IgD-negative memory B cell (primary cell): ENCODE measurements around the gene SFXN5. TPM values are rescaled to one million over a fixed set of nuclear protein-coding genes. Genes with fewer than 3 reads are reported as not detected.
A peak's percentile ranks its signal among the peaks of the same experiment; 100 is the strongest.
"Not testable (repeated sequence)": the region's sequence is repeated elsewhere in the genome, so short reads cannot be mapped to it uniquely, and the experiment has no call there.

Experiments used
- H3K27ac Mint-ChIP-seq, 3 donors: one replicate each; pipeline ENCODE4 v1.8.0; 2020 to 2022; ENCODE audit warnings: mild to moderate bottlenecking in 3 of 3, mixed read lengths in 3 of 3, moderate library complexity in 1 of 3
- H3K27me3 Mint-ChIP-seq: one replicate; pipeline ENCODE4 v1.8.0; 2021; ENCODE audit warnings: mixed read lengths
- H3K36me3 Mint-ChIP-seq: one replicate; pipeline ENCODE4 v1.8.0; 2020; ENCODE audit warnings: mild to moderate bottlenecking, mixed read lengths
- H3K4me1 Mint-ChIP-seq, 3 donors: one replicate each; pipeline ENCODE4 v1.8.0; 2020 to 2022; ENCODE audit warnings: mixed read lengths in 3 of 3, mild to moderate bottlenecking in 1 of 3
- H3K4me3 Mint-ChIP-seq, 4 donors: one replicate each; pipeline ENCODE4 v1.8.0; 2020 to 2022; ENCODE audit warnings: mild to moderate bottlenecking in 4 of 4, mixed read lengths in 4 of 4, moderate library complexity in 3 of 4
- H3K9me3 Mint-ChIP-seq, 3 donors: one replicate each; pipeline ENCODE4 v1.8.0; 2020 to 2021; ENCODE audit warnings: mixed read lengths in 3 of 3, mild to moderate bottlenecking in 1 of 3
- polyA plus RNA-seq: library from polyadenylated mRNA; unstranded; fragments of 300-500 nt; fragmentation: Illumina TruSeq; gene quantifications from one replicate; pipeline ENCODE4 v1.2.3, GENCODE V29; 2021

The SFXN5 gene
- polyA plus RNA-seq, 1 donor from 2014 or later, result 2.8 TPM

DNA sequence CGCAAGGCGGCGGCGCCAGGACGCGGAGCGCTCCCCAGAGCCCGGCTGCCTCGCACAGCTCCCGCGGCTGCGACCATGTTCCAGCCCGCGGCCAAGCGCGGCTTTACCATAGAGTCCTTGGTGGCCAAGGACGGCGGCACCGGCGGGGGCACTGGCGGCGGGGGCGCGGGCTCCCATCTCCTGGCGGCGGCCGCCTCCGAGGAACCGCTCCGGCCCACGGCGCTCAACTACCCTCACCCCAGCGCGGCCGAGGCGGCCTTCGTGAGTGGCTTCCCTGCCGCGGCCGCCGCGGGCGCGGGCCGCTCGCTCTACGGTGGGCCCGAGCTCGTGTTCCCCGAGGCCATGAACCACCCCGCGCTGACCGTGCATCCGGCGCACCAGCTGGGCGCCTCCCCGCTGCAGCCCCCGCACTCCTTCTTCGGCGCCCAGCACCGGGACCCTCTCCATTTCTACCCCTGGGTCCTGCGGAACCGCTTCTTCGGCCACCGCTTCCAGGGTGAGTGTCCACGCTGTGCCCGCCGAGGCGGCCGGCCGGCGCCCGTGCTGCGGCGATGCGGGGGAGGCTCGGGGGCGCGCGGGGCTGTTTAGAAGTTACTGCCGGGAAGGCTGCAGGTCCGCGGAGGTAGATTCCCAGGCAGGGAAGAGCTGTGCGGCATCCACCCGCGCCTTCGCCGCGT lies 153.5 kb downstream of the SFXN5 start:
- H3K36me3 Mint-ChIP-seq, result no peaks in the 10 kb centered on the region
- H3K4me3 Mint-ChIP-seq, result peak overlapping the region in 3 of 4 donors; percentile 48 to 87 (median 85)
- peaks cover 5 to 14% (median 10%) of the 10 kb centered on the region in 3 donors for H3K4me1 Mint-ChIP-seq
- peaks cover 0 to 2% (median 0%) of the 10 kb centered on the region in 3 donors for H3K9me3 Mint-ChIP-seq
- peak overlapping the region in 1 of 3 donors; percentile 73 for H3K27ac Mint-ChIP-seq
- H3K27me3 Mint-ChIP-seq, result peaks cover 71% of the 10 kb centered on the region

DNA sequence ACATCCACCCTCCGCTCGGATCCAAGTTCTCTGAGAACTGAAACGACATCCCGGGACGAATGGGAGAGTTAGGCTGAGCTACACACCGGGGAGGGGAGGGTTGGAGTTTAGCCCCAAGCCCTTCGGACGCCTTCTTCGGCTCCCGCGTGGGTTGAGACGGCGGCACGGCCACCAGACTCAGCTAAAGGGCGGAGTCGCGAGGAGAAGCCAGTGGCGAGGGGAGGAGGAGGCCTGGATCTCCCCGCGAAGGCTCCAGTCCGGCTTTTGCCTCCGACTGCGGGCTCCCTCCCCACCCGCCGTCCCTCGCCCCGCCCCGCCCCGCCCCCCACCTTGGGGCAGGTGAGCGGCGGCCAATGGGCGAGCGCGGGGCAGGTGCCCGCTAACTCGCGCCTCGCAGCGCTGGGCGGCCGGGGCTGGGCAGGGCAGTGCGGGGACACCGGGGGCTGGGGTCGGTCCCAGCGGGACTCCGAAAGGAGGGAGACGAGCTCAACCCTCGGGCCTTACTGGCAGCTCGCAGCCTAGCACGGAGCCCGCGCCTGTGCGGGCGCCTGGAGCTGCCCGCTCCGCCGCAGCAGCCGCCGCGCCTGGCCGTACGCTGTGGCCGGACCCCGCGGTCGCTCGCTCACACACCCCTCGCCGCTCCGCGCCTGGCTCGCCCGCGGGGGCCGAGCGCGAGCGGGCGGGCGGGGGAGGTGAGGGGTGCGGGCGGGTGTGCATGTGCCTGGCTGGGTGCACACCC lies 154.2 kb downstream of the SFXN5 start, which contains the start of gene EMX1:
EMX1 (plus strand) TSS at position 382 of the 739 bp plus-strand sequence; CDS start at position 716, 334 bp downstream.
- Mint-ChIP-seq H3K27me3 (peaks cover 69% of the 10 kb centered on the region), H3K4me1 (peaks cover 5 to 12% (median 10%) of the 10 kb centered on the region in 3 donors), H3K36me3 (no peaks in the 10 kb centered on the region), H3K27ac (peak within 1 kb of the TSS in 2 of 3 donors; percentile 73 to 82), H3K4me3 (peak within 1 kb of the TSS; percentile 58 to 92 (median 84)), H3K9me3 (peaks cover 0 to 2% (median 0%) of the 10 kb centered on the region in 3 donors)

DNA sequence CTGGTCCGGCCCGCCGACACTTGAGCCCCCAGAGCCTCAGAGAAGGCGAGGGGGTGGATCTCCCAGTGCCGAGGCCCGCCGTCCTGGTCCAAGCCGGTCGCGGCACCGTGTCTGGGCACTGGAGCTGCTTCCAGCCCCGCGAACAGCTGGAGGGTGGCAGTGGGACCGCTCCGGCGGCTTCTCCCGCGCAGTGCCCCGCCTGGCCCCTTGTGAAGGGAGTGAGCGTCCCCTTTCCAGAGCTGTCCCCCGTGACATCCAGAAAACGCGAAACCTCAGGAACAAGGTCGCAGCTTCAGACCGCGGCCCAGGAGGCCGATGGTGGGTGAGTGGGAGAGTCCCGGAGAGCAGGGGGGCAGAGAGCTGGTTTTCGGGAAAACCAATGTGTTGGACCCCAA lies 154.8 kb downstream of the SFXN5 start:
- H3K27ac Mint-ChIP-seq, result peak overlapping the region in 1 of 3 donors; percentile 82
- peaks cover 0 to 2% (median 0%) of the 10 kb centered on the region in 3 donors for H3K9me3 Mint-ChIP-seq
- H3K4me1 Mint-ChIP-seq, result peaks cover 5 to 11% (median 10%) of the 10 kb centered on the region in 3 donors
- peak overlapping the region; percentile 58 to 92 (median 84) for H3K4me3 Mint-ChIP-seq
- H3K36me3 Mint-ChIP-seq, result no peaks in the 10 kb centered on the region
- H3K27me3 Mint-ChIP-seq, result peaks cover 69% of the 10 kb centered on the region

DNA sequence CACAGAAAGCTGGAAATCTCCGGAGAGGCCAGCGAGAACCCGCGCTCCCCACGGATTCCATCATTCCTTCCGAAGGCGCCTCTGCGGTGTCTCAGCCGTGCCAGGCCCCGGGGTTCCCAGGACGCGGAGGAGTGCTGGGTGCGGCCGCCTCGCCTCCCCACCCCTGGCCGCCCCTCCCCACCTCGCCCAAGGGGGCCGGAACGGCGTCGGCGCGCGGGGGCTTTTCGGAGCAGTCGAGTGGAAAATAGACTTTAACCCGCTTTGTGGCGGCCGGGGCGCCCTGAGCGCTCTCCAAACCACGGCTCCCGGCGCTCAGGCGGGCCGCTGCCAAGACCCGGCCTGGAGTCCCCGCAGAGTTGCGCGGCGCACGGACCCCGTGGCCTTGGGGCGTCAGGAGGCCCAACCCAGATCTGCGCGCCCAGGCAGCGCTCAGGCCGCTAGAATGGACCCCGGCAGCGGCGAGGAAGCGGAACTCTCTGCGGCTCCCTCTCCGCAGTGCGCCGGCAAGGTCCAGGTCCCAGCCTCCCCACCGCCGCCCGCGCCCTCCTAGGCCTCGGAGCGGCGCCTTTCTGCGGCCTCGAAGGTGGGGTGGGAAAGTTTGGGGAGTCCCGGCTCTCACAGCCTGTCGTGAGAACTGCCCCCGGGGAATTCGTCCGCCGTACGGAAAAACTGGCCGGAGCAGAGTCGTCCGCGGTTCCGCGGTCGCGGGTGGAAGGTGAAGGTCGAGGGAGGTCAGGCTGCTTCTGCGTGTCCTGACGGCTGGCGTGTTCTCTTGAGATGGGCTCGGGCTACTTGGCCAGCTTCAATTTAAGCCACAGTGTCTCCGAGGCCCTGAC lies 155.4 kb downstream of the SFXN5 start:
- Mint-ChIP-seq H3K4me1 (peaks cover 5 to 11% (median 10%) of the 10 kb centered on the region in 3 donors), H3K27ac (peak overlapping the region in 1 of 3 donors; percentile 82), H3K36me3 (no peaks in the 10 kb centered on the region), H3K9me3 (peaks cover 0 to 2% (median 0%) of the 10 kb centered on the region in 3 donors), H3K27me3 (peaks cover 69% of the 10 kb centered on the region), H3K4me3 (peak overlapping the region; percentile 58 to 88 (median 69))

DNA sequence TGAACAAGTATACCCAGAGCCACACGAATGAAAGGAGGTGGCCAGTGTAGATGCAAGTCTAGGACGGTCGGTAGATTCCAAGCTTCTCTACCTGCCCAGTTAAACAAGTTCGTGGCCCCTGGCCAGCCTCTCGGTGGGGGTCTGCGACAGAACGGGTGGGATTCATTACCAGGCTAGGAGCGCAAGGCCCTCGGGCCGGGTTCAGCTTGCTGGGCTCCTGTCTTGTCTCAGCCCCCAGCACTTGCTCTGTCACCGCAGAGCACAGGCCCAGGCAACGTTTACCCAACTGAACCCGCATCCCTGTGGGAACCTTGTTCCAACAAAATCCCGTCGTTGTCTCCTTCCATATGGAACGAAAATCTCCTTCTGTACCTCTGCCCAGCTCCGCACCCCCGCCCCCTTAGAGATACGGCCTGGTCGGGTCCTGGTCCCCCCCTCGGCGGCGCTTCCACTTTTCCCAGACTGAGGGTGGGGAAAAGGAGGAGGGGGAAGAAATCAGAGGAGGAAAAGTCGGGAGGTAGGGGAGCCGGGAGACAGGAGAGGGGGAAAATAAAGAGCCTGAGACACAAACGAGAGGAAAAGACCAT lies 156.1 kb downstream of the SFXN5 start:
- Mint-ChIP-seq H3K4me1 (peaks cover 5 to 11% (median 9%) of the 10 kb centered on the region in 3 donors), H3K27ac (peak overlapping the region in 2 of 3 donors; percentile 27 to 39), H3K4me3 (peak overlapping the region; percentile 64 to 81 (median 72)), H3K9me3 (peaks cover 0 to 2% (median 0%) of the 10 kb centered on the region in 3 donors), H3K36me3 (no peaks in the 10 kb centered on the region), H3K27me3 (peaks cover 68% of the 10 kb centered on the region)

DNA sequence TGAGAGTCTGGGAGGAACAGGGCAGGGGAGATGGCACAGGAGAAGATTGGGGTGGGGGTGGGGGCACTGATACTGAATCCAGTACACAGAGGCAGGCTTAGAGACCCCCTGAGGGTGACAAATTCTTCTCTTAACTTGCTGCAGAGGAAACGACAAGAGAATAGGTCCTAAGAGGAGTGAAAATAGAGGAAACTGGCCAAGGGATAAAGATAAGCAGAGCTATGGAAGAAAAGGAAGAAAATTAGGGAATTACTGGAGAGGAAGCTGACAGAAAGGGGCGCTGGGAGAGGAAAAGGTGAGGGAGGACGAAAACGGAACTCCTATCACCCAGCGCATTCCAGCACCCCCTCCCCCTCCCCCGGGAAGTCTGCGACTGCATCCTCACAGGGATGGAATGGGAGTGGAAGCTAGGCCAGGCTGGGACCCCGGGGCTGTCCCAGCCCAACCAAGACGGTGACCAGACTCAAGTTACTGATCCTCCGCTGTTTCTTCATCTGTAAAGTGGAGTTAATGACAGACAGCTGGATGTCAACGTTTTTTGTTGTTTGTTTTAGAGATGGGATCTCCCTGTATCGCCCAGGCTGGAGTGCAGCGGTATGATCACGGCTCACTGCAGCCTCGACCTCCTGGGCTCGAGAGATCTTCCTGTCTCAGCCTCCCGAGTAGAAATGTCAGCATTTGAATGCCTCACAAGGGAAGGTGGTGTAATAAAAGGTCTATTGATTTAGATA lies 156.8 kb downstream of the SFXN5 start:
- Mint-ChIP-seq H3K4me3 (peak overlapping the region in 3 of 4 donors; percentile 64 to 81 (median 66)), H3K4me1 (peaks cover 5 to 11% (median 8%) of the 10 kb centered on the region in 3 donors), H3K36me3 (no peaks in the 10 kb centered on the region), H3K9me3 (peaks cover 0 to 2% (median 0%) of the 10 kb centered on the region in 3 donors), H3K27ac (peak overlapping the region in 2 of 3 donors; percentile 27 to 73), H3K27me3 (peaks cover 65% of the 10 kb centered on the region)

DNA sequence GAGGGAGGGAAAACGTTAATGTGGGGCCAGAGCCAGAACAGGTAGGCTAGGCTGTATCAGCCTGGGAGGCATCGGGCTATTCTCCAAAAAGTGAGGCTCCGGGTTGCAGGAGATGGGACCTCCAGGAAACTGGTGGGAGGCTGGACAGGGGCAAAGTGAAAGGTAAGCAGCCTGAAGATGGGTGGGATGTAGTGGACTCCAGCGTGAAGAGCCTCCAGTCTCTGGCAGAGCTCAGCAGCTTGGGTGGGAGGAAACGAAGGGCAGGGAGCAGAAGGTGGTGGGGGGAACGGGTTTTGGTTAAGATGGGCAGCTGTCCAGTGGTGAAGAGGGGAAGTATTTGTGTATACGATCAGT lies 157.3 kb downstream of the SFXN5 start:
- Mint-ChIP-seq H3K9me3 (peaks cover 0 to 2% (median 0%) of the 10 kb centered on the region in 3 donors), H3K36me3 (no peaks in the 10 kb centered on the region), H3K27me3 (peaks cover 63% of the 10 kb centered on the region), H3K4me3 (peak overlapping the region in 2 of 4 donors; percentile 24 to 62), H3K27ac (peak overlapping the region in 1 of 3 donors; percentile 27), H3K4me1 (peaks cover 5 to 11% (median 8%) of the 10 kb centered on the region in 3 donors)

DNA sequence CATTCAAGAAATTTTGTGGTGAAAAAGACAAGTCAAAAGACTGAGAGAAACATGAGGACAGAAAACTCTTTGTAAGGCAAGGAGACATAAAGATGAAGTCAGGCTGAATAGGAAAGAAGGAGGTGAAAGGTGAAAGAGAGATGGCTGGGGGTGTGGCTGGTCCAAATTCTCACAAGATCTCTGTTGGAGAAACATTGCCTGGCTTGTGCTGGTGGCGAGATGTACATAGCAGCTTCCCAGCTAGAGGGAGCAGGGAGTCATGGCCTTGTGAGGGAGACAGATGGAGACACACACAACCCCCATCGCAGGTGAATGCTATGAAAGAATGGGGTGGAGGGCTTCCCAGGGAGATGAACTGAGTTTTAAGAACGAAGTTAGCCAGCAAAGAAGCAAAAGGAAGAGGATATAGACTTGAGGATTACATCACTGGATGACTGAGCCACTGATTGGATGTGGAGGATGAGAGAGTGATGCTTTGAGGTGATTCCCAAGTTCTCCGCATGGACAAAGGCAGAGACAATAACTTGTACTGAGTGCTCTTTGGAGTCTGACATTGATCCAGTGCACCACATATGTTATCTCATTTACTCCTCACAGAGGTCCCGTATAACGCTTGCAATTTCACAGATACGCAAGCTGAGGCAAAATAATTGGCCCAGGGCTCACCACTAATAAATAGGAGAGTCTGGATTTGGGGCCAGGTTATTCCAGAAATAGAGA lies 157.9 kb downstream of the SFXN5 start:
- H3K27me3 Mint-ChIP-seq, result peaks cover 64% of the 10 kb centered on the region
- H3K9me3 Mint-ChIP-seq, result peaks cover 0 to 2% (median 0%) of the 10 kb centered on the region in 3 donors
- H3K4me1 Mint-ChIP-seq, result peaks cover 5 to 11% (median 8%) of the 10 kb centered on the region in 3 donors
- H3K27ac Mint-ChIP-seq, result peak overlapping the region in 1 of 3 donors; percentile 27
- H3K36me3 Mint-ChIP-seq, result no peaks in the 10 kb centered on the region
- peak overlapping the region; percentile 5 to 62 (median 34) for H3K4me3 Mint-ChIP-seq

DNA sequence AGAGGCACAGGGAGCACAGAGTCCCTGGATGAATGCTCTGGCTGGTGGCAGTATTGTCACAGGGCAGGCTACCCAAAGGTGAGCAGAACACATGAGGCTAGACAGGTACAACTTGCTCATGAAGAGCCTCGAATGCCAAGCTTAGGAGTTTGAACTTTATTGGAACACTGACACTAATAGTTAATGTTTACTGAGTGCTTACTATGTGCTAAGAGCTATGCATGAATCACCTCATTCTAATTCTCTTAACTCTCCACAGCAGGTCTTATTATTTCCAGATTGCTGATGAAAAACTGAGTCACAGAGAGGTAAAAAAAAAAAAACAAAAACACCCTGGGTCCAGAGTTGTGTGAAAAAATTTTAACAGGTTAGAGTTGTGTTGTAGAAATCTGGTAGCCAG lies 160.3 kb downstream of the SFXN5 start:
- Mint-ChIP-seq H3K27ac (peak overlapping the region in 2 of 3 donors; percentile 0 to 36), H3K36me3 (no peaks in the 10 kb centered on the region), H3K27me3 (peaks cover 63% of the 10 kb centered on the region), H3K9me3 (peaks cover 0 to 2% (median 0%) of the 10 kb centered on the region in 3 donors), H3K4me1 (peaks cover 5 to 11% (median 5%) of the 10 kb centered on the region in 3 donors), H3K4me3 (peak overlapping the region in 1 of 4 donors; percentile 11)

DNA sequence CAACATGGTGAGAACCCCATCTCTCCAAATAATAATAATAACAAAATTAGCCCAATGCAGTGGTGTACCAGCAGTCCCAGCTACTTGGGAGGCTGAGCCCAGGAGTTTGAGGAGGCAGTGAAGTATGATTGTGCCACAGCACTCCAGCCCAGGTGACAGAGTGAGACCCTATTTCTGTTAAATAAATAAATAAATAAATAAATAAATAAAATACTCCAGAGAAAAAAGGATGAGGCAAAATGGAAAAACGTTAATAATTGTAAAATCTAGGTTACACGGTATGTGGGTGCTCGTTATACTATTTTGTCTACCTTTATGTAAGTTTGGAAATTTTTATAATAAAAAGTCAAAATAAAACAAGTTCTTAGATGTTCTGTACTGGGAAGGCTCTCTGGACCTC lies 162.8 kb downstream of the SFXN5 start:
- no peak overlapping the region for H3K27ac Mint-ChIP-seq
- H3K4me1 Mint-ChIP-seq, result peaks cover 0 to 2% (median 1%) of the 10 kb centered on the region in 3 donors
- H3K27me3 Mint-ChIP-seq, result peaks cover 50% of the 10 kb centered on the region
- no peaks in the 10 kb centered on the region for H3K36me3 Mint-ChIP-seq
- no peak overlapping the region for H3K4me3 Mint-ChIP-seq
- H3K9me3 Mint-ChIP-seq, result no peaks in the 10 kb centered on the region

DNA sequence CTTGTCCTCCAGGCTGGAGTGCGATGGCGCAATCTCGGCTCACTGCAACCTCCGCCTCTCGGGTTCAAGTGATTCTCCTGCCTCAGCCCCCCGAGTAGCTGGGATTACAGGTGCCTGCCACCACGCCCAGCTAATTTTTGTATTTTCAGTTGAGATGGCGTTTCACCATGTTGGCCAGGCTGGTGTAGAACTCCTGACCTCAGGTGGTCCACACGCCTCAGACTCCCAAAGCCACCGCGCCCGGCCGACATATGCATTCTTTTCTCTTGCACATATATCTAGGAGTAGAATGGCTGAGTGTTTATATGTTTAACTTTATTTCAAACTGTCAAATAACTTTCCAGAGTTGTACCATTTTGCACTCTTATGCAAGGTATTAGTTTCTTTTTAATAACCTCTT lies 164.1 kb downstream of the SFXN5 start:
- H3K9me3 Mint-ChIP-seq, H3K4me1 Mint-ChIP-seq, H3K4me3 Mint-ChIP-seq, H3K27ac Mint-ChIP-seq, H3K36me3 Mint-ChIP-seq: not testable (repeated sequence)
- peaks cover 45% of the 10 kb centered on the region for H3K27me3 Mint-ChIP-seq

DNA sequence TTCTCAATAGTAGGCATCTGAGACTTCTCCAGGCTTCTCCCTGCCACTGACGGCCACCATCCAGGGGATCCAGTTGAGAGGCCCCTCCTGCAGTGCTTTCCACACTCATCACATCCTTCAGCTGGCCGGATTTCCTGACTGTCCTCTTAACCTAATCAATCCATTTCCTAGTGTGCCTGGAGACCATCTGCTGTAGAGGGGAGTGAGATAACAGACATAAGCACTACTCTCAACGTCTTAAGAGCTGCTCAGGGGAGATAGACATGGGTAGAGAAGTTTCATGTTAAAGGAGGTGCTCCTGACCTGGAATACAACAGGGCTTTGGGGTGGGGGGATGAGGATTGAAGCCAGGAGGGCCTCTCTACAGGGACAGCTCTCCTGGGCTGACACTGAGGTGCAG lies 170.1 kb downstream of the SFXN5 start:
- Mint-ChIP-seq H3K36me3 (no peaks in the 10 kb centered on the region), H3K9me3 (no peaks in the 10 kb centered on the region), H3K4me1 (no peaks in the 10 kb centered on the region), H3K27ac (no peak overlapping the region), H3K27me3 (peaks cover 32% of the 10 kb centered on the region), H3K4me3 (no peak overlapping the region)

DNA sequence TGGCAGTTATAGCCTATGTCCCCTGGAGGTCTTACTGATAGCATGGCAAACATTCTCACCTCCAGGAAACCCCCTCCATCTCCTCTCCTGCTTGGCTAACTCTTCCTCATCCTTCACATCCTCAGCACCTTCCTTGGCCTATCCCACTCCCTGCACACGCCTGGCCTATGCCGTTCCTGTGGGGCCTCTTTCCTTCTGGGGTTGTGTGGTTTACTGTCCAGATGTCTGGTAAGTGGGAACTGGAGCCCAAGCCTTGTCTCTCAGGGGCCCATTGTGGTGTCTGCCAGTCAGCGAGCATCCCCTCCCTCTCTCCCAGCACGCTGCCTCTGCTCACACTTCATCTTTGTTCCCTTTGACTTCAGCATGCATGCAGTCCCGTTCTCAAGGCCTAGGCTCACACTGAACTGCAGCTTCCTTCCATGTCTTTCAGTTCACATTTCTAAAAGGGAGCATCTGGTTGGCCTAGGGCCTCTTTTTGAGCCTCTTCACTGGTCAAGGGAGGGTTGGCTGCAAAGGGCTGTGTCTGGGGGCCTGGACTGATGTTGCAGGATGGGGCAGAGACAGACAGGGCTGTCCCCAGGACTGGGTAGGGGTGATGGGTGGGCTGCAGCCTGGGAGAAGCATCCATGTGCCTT lies 171.2 kb downstream of the SFXN5 start:
- Mint-ChIP-seq H3K4me1 (peaks cover 0 to 2% (median 0%) of the 10 kb centered on the region in 3 donors), H3K36me3 (no peaks in the 10 kb centered on the region), H3K27me3 (peaks cover 38% of the 10 kb centered on the region), H3K9me3 (no peaks in the 10 kb centered on the region), H3K4me3 (peak overlapping the region in 1 of 4 donors; percentile 25), H3K27ac (peak overlapping the region in 1 of 3 donors; percentile 39)
